GM21619 (cell line): ENCODE results near the gene CIRBP.

ENCODE experiments used
- ATAC-seq: cut with Tn5 transposase; IDR thresholded peaks from one replicate; pipeline ENCODE4 v1.9.1; 2021; ENCODE audit not compliant: unreplicated experiment

Gene CIRBP

DNA sequence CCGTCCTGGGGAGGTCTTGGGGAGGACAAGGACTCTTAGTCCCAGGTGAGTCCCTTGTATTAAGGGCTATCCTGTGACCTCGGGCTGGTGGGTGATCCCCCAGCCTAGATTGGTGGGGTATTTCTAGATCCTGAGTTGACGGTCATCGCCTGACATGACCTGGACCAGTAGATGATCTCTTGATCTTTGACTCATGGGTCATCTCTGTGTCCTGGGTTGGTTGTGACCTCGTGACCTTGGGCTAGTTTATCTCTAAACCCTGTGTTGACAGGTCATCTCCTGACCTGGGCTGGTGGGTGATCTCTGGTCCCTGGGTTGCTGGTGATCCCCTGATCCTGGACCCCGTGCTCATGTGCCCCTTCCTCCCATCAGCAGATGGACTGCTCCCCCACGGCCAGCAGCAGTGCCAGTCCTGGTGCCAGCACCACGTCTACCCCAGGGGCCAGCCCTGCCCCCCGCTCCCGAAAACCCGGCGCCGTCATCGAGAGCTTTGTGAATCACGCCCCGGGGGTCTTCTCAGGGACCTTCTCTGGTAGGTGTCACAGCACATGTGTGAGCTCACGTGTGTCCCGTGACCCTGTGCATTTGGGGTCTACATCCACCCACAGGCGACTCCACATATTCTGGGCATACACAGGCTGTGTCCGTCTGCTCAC lies 14.5 kb upstream of the CIRBP start:
- ATAC-seq: no peak

DNA sequence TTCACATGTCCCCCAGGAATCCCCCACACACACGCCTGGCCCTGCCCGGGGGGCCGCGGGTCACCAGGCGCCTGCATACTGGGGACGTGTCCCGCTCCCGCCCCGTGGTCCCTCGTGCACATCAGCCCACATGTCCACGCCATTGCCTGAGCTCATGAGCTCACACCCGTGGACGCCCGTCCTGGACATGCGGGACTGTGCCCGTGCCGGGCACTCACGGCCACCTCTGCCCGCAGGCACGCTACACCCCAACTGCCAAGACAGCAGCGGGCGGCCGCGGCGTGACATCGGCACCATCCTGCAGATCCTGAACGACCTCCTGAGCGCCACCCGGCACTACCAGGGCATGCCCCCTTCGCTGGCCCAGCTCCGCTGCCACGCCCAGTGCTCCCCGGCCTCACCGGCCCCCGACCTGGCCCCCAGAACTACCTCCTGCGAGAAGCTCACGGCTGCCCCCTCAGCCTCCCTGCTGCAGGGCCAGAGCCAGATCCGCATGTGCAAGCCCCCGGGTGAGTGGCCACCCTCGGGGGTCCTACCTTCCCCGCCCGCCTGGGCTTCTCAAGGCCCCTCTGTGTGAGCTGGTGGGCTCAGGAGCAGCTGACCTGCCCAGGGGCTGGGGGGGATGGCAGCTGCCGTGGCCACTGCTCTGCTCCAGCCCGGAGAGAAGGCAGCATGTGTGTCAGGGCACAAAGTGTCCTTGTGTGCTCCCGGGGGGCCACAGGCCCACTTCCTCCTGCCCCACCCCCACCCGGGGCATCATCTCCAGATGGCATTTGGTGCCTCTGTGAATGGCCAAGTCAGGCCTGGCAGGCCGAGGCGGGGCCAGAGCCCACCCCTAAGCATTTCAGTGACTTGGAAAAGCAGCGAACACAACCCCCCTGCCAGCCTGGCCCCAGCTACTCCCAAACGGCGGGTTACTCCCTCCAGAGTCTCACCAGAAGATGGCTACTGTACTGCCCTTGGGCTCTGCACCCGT lies 13.7 kb upstream of the CIRBP start:
- ATAC-seq: no peak

DNA sequence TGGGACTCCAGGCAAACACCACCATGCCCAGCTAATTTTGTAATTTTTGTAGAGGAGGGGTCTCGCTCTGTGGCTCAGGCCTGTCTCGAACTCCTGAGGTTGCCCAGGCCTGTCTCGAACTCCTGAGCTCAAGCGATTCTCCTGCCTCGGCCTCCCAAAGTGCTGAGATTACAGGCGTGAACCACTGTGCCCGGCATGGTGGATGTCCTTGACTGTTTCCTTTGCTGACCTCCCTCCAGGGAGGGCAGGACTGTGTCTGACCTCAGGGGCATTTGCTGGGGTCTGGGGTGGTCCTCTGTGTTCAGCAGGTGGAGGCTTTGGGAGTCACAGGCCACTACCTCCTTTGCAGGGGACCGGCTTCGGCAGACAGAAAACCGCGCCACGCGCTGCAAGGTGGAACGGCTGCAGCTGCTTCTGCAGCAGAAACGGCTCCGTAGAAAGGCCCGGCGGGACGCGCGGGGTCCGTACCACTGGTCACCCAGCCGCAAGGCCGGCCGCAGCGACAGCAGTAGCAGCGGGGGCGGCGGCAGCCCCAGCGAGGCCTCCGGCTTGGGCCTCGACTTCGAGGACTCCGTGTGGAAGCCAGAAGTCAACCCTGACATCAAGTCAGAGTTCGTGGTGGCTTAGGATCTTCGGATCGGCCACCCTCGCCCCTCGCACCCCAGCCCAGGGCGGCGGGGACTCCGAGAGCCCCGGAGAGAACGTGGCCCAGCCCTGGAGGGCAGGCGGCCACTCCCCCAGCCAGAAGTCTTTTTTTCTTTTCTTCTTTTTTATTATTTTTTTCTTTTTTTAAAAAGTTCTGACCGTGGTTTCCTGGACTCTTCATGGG lies 12.3 kb upstream of the CIRBP start:
- no peak for ATAC-seq

DNA sequence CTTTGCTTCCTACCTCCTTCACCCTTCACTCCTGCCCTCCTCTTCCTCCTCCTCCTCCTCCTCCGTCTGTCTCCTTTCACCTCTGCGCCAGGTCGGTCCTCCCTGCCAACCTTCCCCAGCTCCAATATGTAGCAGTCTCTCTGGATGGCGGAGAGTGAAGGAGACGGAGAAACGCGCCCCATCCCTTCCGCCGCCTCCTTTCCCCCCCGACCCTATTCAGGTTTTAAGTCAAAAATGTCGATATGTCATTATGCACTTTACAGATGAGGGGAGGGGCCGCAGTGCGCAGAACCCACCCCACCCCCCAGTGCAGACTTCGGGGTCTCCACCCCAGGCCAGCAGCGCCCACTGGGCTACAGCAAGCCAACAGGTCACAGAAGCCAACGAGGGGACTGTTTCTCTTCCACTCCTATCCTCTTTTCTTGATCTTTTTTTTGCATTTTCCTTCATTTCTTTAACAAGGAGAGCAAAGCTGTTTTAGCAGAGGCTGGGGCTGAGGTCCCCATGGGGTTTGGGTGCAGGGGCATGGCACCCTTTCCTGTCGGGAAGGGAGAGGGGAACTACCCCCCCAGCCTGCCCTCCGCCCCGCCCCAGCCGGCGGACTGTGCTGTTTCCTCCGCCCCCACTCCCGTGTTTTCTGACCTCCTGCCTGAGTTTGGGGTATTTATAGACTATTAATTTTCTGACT lies 11.5 kb upstream of the CIRBP start:
- ATAC-seq: no peak

DNA sequence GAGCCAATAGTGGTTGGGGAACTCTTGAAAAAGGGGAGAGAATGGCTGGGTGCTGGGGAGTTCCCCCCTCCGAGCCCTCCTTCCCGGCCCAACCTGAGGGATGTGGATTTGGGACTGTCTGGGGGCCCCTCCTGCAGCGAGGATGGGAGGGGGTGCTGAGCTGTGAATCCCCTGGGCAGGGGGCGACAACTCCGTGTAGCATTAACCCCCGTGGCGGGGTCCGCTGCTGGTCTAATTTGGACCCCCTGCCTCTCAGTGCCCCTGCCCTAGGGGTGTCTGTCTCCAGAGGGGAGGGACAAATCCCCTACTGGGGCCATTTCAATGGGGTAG lies 11.0 kb upstream of the CIRBP start:
- no peak for ATAC-seq

DNA sequence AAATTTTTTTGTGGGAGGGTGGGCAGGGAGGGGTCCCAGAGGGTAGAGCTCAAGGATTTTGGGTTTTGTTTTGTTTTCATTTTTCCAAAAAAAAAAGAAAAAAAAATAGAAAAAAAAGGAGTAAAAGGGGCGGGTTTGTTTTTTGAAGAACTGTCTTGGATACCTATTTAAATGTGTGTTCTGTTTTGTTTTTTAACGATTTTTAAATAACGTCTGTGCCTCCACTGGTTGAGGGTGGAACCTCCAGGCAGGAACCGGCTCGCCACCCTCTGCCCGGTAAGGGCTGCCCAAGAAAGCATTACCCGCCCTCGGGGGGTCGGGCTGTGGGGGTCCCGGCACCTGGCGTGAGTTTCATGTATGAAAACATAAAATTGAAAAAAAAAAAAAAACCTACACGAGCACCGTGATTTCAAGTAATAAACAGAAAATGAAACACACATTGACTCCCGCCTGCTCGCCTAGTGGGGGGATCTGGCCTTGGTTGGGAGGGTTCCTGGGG lies 10.4 kb upstream of the CIRBP start:
- no peak for ATAC-seq

DNA sequence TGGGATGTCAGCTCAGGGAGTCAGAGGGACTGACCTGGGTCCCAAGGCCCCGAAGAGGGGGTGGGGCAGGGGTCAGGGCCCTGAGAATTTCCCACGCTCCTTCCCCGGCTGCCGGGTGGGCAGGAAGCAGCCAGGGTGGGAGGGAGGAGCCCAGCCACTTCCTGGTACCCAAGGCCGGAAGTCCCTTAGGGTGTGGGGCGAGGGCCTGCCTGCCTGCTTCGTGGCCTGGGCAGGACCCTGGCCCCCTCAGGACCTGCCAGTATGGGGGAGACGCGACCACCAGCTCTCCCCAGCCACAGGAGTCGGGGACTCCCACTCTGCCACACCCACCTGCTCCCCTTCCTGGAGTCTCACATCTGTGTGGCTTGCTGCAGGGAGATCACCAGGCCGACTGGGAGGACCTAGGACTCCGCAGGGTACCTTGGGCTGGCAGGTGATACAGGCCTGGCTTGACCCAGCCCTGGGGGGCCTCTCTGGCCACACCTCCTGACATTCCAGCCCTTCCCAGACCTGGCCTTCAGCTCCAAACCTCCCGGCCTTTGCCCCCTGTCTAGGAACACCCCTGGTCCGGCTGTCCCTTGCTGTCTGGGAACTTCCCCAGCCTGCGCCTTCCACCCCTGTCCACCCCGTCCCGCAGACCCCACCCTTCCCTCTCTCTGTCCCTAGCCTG lies 9.8 kb upstream of the CIRBP start:
- no peak for ATAC-seq

DNA sequence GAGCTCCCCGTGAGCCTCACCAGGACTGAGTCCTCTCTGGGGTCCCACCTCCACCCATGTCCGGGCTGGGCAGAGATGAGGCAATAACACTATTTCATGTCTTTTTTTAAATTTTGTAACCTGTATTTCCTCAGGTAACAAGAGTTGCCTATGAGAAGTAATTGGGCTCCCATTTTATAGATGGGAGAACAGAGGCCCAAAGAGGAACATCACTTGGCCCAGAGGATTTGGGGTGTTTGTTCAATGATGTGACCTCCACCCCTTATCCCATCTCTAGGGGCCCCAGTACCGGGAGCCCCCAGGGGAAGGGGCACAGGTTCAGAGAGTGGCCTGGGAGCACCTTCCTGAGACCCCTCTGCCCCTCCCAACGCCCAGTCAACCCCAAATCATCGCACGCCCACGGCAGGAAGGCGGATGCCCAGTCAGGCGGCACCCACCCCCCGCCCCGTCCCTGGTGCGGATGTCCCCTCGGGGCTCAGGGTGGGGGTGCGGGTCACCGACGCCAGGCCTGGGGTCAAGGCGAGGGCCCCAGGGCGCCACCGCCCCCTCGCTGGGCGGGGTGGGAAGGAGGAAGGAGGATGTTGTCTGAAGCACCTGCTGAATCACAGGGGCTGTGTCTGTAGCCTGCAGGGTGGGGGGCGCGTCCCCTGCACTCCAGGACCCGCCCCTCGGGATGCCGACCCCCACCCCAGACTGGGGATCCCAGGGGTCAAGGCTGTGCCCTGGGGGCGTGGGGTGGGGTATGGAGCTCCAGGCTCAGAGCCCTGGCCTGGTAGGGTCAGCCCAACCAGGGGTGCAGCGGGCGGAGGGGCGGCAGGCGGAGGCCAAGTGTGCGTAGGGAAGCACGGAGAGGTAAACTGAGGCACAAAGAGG lies 9.0 kb upstream of the CIRBP start:
- no peak for ATAC-seq

DNA sequence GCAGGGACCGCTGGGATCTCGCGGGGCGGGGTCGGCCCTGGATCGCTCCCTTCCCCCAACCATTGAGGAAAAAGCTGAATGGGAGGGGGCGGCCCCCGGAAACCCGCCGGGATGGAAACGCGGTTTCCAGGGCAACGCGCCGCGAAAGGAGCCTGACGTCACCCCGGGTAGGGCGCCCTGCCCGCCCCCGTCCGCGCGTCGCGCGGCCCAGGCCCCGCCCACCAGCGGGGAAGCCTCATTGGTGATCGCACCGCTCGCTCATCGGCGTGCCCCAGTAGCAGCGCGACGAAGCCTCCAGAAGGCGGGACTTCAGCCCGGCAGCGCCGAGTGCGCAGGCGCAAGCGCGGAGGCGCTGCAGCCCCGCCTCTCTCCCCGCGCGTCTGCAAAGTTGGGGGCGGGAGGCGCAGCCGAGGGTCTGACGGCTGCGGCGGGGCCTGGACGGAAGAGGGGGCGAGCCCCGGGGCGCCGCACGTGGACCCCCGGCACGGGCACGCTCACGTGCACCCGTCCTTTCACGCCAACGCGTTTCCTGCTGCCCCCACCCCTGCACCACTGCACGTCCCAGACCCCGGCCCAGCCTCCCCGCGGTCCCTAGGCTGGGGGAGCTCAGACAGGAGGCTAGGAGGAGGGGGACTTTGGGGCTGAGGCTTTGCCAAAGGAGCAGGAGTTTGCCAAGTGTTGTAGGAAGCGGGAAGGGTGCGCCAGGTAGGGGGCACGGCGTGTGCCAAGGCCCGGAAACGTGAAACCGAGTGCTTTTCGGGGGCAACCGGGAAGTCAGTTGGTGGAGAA lies 8.2 kb upstream of the CIRBP start:
- peak; percentile 37 for ATAC-seq

DNA sequence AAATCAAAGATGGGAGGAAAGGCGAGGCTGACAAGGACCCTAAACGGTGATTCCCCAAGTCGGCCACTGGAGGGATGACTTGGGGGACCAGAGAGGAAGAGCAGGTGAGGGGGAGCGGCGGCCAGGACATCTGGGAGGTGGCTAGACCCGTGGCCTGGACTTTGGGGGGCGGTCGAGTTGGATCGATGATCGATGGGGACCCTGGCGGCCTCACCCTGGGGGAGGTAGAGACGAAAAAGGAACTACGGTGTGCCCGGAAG lies 7.7 kb upstream of the CIRBP start:
- ATAC-seq: no peak

DNA sequence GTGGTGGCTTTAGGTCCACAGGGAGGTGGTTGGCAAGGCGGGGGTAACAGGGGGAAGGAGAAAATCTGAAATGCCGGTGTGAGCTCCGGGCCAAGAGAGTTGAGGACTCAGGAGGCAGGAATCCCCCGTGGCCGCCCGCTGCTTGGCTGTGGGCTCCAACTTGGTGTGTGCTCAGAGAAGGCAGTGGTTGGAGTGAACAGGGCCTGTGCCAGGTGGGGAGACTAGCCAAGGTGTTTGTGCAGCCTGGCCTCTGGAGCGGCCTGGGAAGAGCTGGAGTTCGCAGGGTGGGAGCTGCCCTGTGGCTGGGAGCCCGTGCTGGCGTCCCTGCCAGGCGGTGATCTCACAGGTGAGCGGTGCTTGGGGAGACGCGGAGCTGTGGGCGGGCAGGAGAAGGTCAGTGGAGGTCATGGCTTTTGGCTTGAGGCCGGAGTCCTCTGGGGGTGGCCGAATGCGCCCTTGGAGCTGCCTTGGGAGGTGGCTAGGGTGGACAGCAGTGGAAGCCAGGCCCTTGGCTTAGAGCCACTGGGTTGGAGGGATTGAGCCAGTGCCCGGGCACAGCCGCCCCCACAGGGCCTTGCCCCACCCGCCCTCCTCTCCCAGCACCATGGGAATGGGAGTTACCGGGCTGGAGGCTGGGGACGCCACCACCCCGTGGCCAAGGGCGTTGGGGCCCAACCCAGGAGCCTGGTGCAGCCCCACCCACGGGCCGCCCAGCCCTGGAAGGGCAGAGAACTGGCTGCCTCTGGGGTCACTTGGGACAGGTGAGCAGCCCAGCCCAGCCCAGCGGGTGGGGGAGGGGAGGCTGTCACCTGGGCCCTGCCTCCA lies 7.1 kb upstream of the CIRBP start:
- ATAC-seq: no peak

DNA sequence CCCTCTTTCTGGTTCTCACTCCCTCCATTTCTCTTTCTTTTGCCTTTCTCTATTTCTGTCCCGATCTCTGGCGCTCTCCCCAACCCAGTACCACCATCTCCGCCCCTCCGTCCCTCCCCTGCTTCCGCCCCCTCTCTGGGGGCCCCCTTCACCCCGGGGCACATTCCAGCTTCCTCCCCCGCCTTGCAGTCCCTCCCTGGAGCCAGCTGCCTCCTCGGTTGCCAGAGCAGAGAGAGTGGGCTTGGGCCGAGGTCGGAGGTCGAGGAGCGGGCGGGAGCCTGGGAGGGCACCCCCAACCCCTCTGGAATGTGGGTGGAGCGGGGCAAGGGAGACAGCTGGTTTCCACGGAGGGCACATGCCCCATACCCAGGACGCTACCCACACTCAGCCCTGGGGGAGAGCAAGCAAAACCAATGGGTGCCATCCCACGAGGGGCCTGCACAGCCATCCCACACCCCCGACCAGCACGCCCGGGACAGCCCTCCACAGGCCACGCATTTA lies 6.5 kb upstream of the CIRBP start:
- ATAC-seq: no peak

DNA sequence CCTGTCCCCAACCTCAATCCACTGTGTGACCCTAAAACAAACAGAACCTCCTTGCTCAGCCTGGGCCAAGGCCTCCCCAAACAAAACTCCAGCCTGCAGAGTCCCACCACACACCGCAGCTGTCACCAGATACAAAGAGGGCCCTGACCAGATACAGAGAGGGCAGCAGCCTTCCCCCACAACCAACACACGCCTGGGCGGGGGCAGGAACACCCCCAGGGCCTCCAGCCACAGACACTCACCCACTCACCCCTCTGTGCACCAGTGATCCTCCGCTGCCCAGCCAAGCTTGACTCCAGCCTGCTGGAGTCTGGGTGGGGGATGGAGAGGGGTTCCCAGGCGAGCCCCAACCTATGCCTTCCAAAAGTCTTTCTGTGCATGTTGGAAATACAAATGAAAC lies 5.9 kb upstream of the CIRBP start:
- no peak for ATAC-seq

DNA sequence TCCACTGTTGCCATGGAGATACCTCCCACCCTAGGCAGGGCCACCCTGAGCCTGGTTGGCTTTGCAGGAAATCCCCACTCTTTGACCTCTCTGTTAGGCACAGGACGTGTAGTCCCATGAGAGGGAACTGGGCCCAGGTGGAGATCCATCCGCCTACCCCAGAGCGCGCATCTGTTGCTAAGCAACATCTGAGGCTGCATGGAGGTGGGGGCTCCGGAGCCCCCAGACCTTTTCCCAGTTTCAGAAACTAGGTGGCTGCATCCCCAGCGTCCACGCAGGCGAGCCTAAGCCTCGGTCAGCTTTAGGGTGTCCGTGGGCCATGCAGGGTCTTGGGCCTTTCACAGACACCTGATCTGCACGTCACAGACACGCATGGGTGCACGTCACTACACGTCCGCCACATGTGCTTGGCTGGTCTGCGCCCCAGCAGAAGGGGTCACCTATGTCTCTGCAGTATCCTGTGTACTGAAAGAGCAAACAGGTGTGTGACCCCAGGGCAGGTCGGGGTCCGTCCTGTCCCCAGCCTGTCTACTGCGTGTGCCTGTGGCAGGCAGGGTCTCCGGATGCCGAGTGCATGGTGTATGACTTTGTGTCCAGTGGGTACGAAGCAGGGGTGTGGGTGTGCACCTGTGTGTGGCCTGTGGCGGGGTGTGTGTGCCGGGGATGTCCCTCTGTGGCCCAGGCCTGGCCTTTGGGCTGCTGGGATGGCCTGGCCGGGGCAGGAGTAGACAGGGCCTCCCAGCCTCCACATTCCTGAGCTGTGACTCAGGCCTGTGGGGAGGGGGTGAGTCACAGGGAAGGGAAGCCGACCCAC lies 4.1 kb upstream of the CIRBP start:
- no peak for ATAC-seq

DNA sequence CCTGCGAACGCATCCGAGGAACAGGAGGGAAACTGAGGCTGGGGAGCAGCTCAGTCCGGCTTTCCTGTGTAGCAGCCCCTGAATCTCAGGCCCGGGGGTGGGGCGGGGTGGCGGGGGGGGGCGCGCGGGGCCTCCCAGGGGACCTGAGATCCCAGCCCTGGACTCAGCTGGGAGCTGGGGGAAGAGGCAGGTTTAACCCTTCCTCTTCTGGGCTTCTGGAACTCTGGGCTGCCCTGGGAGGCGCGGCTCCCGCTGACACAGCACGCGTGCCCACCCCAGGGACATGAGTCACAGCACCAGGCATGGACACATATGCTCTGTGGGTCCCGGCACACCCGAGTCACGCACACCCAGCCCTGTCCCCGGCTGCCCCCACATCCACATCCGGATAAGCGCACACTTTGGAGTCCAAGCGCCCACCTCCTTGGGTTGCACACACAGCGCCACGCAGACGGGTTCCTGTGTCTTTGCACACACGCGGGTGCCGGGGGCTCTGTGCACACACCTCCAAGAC lies 3.5 kb upstream of the CIRBP start:
- no peak for ATAC-seq

DNA sequence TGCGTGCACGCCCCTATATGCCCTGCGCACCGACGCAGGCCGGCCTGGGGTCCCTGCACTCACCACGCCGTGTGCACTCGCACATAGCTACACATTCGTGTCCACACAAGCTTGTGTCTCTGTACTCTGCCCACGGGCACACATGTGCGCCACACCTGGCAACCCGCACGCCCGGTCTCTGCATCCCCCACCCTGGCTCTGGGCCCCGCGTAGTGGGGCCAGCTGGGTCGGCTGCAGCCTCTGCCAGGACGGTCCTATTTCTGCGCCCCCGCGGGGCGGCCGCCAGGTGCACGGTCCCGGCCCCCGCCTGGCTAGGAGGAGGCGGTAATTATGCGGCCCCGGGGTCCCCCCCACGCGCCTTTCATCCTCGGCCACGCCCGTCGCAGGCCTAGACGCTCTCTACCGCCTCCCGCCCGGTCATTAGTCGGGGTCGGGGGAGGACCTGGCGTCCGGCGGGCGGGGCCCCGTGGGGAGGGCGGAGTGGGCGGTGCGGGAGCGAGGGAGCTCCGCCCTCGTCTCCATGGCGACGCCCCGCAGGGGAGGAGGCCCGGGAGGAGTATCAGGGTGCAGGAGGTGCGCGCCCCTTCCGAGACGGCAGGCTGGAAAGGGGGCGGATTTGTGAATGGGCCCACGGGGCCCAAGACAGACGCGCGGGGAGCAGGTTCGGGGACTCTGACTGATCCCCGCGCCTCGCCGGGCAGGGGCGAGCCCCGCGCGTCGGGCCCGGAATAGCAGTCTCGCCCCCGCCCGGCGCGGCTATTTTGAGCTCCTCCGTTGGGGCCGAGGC lies 2.8 kb upstream of the CIRBP start:
- ATAC-seq: no peak
